ENCODE measurements around the gene TEX44.

- no peak for TF ChIP-seq CTCF (IDR thresholded peaks at IDR 0.05; ENCODE audit: low read depth, low read length, poor library complexity, severe bottlenecking)
- no peak for TF ChIP-seq EZH2phosphoT487 (IDR thresholded peaks at IDR 0.05; ENCODE audit: borderline replicate concordance, low read length)
Observed at GRCh38 chr2:231597014-231597611, 4.4 kb downstream of the TEX44 start.
